ENCODE data around the gene METAP1D. TPM values are rescaled to one million over a fixed set of nuclear protein-coding genes. Genes with fewer than 3 reads are reported as not detected.

The METAP1D gene
- total RNA-seq, 1 experiment from 2014 or later: 15.8 TPM

GRCh38 chr2:172089633-172090032, 89.9 kb downstream of the METAP1D start (continued):
- no peak for TF ChIP-seq REST (IDR thresholded peaks at IDR 0.05; ENCODE audit: low read depth)

- no peak for ATAC-seq
- Histone ChIP-seq H2AFZ (ENCODE audit: low read depth, low read length, poor library complexity, severe bottlenecking) (no peak overlapping the region), H3K4me1 (ENCODE audit: control insufficient read depth in 1 of 2, insufficient read depth in 2 of 2, low read length in 2 of 2) (peaks cover 5 to 16% of the 10 kb centered on the region in 2 experiments), H4K20me1 (ENCODE audit: insufficient read depth) (no peaks in the 10 kb centered on the region), H3K4me2 (ENCODE audit: low read length) (no peak overlapping the region), H3K9me2 (ENCODE audit: insufficient read depth) (no peaks in the 10 kb centered on the region), H3K9me3 (ENCODE audit: control insufficient read depth in 1 of 2, insufficient read depth in 1 of 2, low read depth in 1 of 2, low read length in 2 of 2) (no peaks in the 10 kb centered on the region), H3K27me3 (ENCODE audit: insufficient read depth, low read length) (no peaks in the 10 kb centered on the region), H3K36me3 (ENCODE audit: control insufficient read depth in 1 of 2, insufficient read depth in 2 of 2, low read length in 2 of 2) (no peaks in the 10 kb centered on the region), H3K4me3 (replicated peaks in 1 of 2; ENCODE audit: low read depth in 1 of 2, low read length in 2 of 2) (no peak overlapping the region), H3K27ac (ENCODE audit: low read depth, low read length) (no peak overlapping the region), H3K79me2 (ENCODE audit: insufficient read depth, low read length) (no peaks in the 10 kb centered on the region), H3K9ac (ENCODE audit: low read length) (no peak overlapping the region)
- CTCF ChIA-PET: no interaction called here
- POLR2A ChIA-PET: no interaction called here
- intact Hi-C loops (cut with micrococcal nuclease): loop anchor here (10.0 kb wide), 1 partner anchor 166 kb away; the partner anchor contains the start of gene HAT1
- RAD21 ChIA-PET (ENCODE audit: low non-redundant PET in 1 of 2, low total read pairs in 2 of 2, uncharacterized antibody in 2 of 2, unreplicated experiment in 2 of 2): no interaction called here
- DNase-seq (ENCODE audit: low read depth, low spot score): no peak
- BruUV-seq (replicated peaks): no TSS peak
- TF ChIP-seq REST (IDR thresholded peaks at IDR 0.05; ENCODE audit: low read depth): no peak
- no peak for TF ChIP-seq TCF7L2 (IDR thresholded peaks at IDR 0.05; ENCODE audit: borderline replicate concordance, extremely low read depth, insufficient read depth, insufficient read length)
- TF ChIP-seq MAX (IDR thresholded peaks at IDR 0.05): no peak
- TF ChIP-seq ZNF274 (IDR thresholded peaks at IDR 0.05; ENCODE audit: low read depth, low read length): no peak
- TF ChIP-seq SRF (IDR thresholded peaks at IDR 0.05; ENCODE audit: low read depth): no peak
- TF ChIP-seq EZH2phosphoT487 (IDR thresholded peaks at IDR 0.05; ENCODE audit: borderline replicate concordance): no peak
- no peak for TF ChIP-seq EZH2 (IDR thresholded peaks at IDR 0.05)
- TF ChIP-seq SIN3A (IDR thresholded peaks at IDR 0.05; ENCODE audit: low read depth): no peak
- no peak for TF ChIP-seq JUND (IDR thresholded peaks at IDR 0.05)
- TF ChIP-seq SP1 (IDR thresholded peaks at IDR 0.05; ENCODE audit: low read depth): no peak
- no peak for TF ChIP-seq ZBTB33 (IDR thresholded peaks at IDR 0.05; ENCODE audit: extremely low read depth, insufficient replicate concordance, low read length)
- TF ChIP-seq CBX3 (IDR thresholded peaks at IDR 0.05; ENCODE audit: low read depth): no peak
- TF ChIP-seq RAD21 (IDR thresholded peaks at IDR 0.05; ENCODE audit: low read depth): no peak
- TF ChIP-seq CEBPB (IDR thresholded peaks at IDR 0.05; ENCODE audit: low read depth): no peak
- no peak for TF ChIP-seq ZFX (IDR thresholded peaks at IDR 0.05)
These were observed 90.5 kb downstream of the METAP1D start for GRCh38 chr2:172090044-172090961.

All from HCT116 (cell line).